ENCODE data around the gene KLK13. TPM values are rescaled to one million over a fixed set of nuclear protein-coding genes. Genes with fewer than 3 reads are reported as not detected.

KLK13 gene
- total RNA-seq, 1 experiment from 2014 or later: not detected

GRCh38 chr19:51091895-51092873, 27.3 kb upstream of the KLK13 start:
- DNase-seq (ENCODE audit: low read depth): no peak

GRCh38 chr19:51091126-51091525, 26.2 kb upstream of the KLK13 start:
- DNase-seq (ENCODE audit: low read depth): no peak

DNA sequence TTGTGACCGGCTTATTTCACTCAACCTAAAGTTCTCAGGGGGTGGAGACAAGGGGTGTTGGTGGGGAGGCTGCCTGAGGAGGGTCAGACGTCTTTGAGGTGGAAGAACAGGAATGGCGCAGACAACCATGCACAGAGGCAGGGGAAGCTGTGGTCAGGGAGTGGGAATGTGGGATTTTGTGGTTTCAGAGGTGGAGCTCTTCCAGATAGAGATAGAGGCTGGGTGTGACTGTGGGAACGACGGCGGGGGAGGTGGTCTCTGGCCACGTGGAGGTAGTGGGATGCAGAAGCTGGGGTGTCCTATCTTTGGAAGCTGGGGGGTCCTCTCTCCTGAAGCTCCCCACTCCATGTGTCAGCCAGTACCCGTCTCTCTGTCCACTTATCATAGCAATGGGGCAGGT, 25.6 kb upstream of the KLK13 start:
- no peak for DNase-seq (ENCODE audit: low read depth)

- DNase-seq (ENCODE audit: low read depth): no peak
Observed at GRCh38 chr19:51089786-51090185, 24.9 kb upstream of the KLK13 start.

DNA sequence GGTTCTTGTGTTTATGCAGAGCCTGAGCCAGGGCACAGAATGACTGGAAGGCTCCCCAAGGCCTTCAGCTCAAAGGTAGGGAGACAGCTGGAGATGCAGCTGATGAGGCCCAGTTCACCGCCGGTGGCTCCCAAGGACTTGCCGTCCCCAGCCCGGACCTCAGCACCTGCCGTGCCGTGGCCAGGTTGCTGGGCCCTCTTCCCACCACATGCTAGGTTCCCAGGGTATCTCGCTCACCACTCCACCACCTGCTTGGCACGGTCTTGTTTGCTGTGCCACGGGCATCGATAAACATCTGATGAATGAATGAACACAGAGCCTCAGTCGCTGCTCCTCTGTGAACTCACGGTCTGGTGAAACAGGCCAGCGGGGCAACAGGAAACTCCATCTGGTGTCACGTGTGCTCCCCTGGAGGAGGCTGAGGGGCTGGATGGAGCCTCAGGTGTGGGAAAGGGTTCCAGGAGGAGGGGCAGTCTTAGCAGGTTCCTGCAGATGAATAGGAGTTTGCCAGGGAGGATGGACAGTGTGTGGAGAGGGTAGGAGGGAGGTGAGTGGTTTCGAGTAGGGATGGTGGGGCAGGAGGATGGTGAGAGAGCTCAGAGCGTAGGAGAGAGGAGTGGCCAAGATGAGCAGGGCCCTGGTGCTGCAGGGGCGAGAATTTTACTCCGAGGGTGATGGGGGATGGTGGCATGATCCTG, 21.4 kb upstream of the KLK13 start:
- no peak for DNase-seq (ENCODE audit: low read depth)

DNA sequence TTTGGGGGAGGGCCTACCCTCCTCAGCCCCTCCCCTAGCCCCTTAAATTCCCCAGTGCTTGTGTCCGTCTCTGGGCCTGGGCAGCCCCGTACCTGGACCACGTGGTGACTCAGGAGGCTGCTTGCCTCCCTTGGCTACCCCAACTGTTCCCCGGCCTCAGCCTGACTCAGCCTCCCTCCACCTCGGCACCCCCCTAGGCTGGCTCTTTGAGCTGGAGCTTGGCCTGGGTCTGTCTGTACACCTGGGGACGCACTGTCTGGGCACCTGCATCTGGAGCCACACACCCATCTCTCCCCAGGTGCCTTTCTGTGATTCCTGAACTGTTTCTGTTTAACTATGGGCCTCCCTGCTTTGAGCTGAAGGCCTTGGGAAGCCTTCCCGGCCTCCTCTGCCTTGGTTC, 19.6 kb upstream of the KLK13 start:
- no peak for DNase-seq (ENCODE audit: low read depth)

GRCh38 chr19:51083783-51084182, 18.9 kb upstream of the KLK13 start:
- DNase-seq (ENCODE audit: low read depth): no peak

- DNase-seq (ENCODE audit: low read depth): no peak
Observed at GRCh38 chr19:51083181-51083580, 18.3 kb upstream of the KLK13 start.

DNA sequence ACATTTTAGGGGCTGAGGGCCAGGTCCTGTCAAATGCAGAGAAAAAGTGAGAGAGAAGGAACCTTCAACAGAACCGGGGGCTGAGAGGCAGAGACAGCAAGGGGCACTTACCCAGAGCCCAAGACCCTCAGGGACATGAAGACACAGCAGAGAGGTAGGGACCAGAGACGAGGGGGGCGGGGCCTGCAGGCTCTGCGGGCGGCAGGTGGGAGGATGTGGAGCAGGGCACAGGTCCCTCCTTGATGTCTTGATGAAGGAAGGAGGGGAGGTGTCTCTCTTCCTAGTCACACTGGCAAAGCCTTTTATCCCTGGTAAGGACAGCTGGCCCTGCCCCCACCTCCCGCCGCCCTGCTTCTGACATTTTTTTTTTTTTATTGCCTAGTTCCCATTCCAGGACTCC, 17.7 kb upstream of the KLK13 start, which contains the start of gene KLK14:
TSS of gene KLK14 (minus strand) at position 277 of the 400 bp plus-strand sequence. CDS start at position 4, 273 bp downstream.
- no peak for DNase-seq (ENCODE audit: low read depth)

- DNase-seq (ENCODE audit: low read depth): no peak
Observed at GRCh38 chr19:51081476-51081875, 16.6 kb upstream of the KLK13 start.

DNA sequence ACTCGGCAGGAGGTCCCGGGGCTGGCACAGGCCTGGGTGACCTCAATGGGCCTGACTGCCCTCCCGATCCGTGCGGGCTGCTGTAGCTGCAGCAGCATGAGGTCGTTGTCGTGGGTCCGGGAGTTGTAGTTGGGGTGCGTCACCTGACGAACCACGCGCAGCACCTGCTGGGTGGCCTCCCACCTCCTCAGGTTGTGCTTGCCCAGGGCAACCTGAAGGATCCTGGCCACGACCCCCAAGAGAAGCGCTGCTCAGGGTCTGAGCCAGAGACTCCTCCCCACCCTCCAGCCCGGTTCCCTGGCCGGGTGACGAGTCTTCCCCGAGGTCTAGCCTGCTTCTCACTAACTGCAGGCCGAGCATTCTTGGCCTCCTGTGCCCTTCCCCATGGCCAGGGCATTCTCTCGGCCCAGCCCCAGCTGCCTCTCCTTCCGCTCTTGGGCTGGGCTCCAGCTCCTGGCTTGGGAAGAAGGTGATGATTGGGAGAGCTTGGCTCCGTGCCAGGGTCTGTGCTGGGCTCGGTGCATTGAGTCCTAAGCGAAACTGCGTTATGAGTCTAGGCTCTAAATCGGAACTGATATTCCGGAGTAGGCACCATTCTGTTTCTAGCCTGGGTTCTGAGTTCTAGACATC, 14.7 kb upstream of the KLK13 start:
- DNase-seq (ENCODE audit: low read depth): no peak

GRCh38 chr19:51078731-51079130, 13.8 kb upstream of the KLK13 start:
- no peak for DNase-seq (ENCODE audit: low read depth)

- DNase-seq (ENCODE audit: low read depth): no peak
Observed at GRCh38 chr19:51078104-51078503, 13.2 kb upstream of the KLK13 start.

DNA sequence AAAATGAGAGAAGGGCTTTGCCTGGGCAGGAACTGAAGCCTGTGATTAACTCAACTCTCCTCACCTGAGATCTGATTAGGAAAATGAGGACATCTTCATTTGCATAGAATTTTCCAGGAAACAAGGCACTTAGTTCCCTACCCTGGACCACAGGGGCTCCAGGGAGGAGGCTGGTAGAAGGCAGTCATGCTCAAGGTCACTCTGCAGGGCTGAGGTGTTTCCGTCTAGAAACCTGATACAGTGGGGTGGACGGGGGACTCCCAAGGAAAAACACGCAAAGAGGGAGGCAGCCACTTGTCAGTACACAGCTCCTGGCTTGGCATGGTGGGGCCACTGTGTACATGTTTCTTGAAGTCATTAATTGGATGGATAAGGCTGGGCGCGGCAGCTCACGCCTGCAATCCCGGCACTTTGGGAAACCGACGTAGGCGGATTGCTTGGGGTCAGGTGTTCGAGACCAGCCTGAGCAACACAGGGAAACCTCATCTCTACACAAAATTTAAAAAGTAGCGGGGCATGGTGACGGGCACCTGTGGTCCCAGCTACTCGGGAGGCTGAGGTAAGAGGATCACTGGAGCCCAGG, 11.8 kb upstream of the KLK13 start:
- no peak for DNase-seq (ENCODE audit: low read depth)

- DNase-seq (ENCODE audit: low read depth): no peak
Observed at GRCh38 chr19:51075998-51076397, 11.1 kb upstream of the KLK13 start.

GRCh38 chr19:51071095-51071405, 6.2 kb upstream of the KLK13 start:
- DNase-seq (ENCODE audit: low read depth): no peak

- DNase-seq (ENCODE audit: low read depth): no peak
Observed at GRCh38 chr19:51070334-51071094, 5.6 kb upstream of the KLK13 start.

DNA sequence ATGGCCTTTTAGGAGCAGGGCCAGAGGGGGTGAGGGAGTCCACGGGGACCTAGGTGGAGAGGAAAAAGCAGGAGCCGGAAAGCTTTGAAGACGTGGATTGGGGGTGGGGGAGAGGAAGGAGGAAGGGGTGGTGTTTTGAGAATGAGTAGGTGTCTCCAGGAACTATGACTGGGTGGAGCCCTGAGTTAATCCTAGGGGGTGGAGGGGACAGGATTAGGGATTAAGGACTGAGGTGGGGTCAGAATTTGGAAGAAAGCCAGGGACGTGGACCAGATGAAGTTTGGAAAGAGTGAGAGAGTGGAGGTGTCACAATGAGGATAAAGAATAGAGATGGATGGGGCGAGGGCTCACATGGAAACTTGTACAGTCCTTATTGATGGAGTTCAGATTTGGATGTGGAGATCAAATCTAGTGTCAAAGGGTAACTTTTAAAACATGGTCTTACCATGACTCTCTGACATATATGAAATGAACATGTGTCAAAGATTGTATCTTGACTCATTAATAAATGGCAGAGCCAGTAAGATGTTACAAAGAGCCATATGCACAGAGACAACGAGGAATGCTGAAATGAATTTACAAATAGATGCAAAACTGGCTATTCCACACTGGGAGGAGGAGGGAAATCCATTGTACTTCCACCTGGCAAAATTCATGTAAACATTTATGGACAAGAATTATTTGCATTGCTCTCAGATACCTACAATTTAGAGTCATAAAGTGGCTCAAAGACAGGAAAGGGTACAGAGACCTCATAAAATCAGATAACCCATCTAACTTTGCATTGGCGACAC, 1.7 kb upstream of the KLK13 start:
- no peak for DNase-seq (ENCODE audit: low read depth)

DNA sequence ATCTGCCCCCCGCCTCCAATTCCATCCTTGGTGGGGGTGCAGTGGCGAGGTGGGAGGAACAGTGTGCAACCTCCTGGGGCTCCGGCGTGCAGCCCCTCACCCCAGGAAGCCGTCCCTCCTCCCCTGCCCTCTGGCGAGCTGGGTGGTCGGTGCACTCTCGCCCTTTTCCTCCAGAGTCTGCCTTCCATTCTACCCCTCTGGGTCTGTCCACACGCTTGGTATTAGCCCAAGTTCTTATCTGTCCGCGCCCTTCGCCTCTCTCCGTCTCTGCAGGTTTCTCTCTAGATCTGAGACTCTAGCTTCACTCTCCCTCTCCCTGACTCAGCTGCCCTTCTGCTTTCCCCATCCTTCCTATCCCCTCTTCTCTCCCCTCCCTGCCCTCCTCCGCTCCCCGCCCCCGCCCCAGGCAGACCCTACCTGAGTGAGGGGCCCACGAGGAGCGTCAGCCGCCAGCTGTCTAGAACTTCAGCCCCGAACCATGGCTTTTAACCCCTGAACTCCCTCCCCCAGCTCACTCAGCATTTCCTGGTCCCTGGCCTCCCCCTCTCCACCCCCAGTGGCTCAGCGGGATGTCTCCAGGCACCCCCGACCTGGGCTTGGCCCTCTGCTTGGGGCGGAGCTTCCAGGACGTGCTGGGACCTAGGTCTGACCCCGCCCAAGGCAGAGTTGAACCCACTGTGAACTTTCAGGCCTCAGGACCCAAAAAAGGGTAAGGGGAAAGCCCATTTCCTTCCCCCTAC, 499 bp upstream of the KLK13 start:
- DNase-seq (ENCODE audit: low read depth): no peak

- no peak for DNase-seq (ENCODE audit: low read depth)
Observed at GRCh38 chr19:51063664-51064063, 1.2 kb downstream of the KLK13 start.

Measured in RPMI7951 (cell line).